AG09319 (cell line): ENCODE measurements around the gene TMEM80.
"Not testable (repeated sequence)": the region's sequence is repeated elsewhere in the genome, so short reads cannot be mapped to it uniquely, and the experiment has no call there.

Experiments used
- DNase-seq: peaks from one replicate; pipeline ENCODE4 v3.0.0-alpha.2; 2010; ENCODE audit warnings: low read depth; ENCODE audit errors: extremely low read depth
- TF ChIP-seq, protein P1 (sequence below): IDR thresholded peaks from 2 replicates; pipeline ENCODE4 v1.5.1; 2011; ENCODE audit warnings: low read depth, mild to moderate bottlenecking, inconsistent platforms, low read length, moderate library complexity

TMEM80 gene

DNA sequence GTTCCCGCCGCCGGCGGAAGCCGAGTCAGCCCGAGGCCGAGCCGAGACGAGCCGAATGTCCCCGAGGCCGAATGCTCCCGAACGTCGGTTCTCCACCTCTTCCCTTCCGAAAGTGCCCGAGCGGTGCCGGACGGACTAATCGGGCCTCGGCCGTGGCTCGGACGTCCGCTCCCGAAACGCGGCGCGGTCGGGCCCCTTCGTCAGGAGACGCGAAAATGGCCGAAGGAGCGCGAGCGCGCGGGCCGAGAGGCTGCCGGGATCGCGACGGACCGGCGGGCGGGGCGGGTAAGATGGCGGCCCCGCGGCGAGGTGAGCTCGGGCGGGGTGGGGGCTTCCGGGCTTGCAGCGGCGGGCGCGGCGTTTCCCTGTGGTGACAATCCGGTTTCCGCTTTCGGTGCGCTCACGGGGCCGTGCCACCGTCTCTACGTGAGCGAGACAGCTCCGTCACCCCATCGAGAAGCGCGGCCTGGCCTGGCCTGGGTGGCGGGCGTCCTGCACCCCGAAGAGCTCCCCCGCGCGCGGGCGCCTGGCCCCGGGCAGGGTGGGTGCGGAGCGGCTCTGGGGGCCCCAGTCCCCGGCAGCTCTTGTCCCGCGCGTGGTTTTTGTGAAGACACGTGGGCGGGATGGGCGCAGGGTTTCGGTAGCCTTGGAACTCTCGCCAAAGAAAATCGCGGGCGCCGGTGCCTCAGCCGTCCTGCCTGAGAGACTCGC lies at the start of gene TMEM80:
TSS of gene TMEM80 (plus strand) at position 279 of the 711 bp plus-strand sequence. CDS start at position 291, 12 bp downstream.
- peak; percentile 93 for DNase-seq
- TF ChIP-seq, protein P1, sequence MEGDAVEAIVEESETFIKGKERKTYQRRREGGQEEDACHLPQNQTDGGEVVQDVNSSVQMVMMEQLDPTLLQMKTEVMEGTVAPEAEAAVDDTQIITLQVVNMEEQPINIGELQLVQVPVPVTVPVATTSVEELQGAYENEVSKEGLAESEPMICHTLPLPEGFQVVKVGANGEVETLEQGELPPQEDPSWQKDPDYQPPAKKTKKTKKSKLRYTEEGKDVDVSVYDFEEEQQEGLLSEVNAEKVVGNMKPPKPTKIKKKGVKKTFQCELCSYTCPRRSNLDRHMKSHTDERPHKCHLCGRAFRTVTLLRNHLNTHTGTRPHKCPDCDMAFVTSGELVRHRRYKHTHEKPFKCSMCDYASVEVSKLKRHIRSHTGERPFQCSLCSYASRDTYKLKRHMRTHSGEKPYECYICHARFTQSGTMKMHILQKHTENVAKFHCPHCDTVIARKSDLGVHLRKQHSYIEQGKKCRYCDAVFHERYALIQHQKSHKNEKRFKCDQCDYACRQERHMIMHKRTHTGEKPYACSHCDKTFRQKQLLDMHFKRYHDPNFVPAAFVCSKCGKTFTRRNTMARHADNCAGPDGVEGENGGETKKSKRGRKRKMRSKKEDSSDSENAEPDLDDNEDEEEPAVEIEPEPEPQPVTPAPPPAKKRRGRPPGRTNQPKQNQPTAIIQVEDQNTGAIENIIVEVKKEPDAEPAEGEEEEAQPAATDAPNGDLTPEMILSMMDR = no peak

- TF ChIP-seq, protein P1 = no peak
- no peak for DNase-seq
These were observed 49.4 kb upstream of the TMEM80 start for GRCh38 chr11:646214-646613.

GRCh38 chr11:647672-648158 lies 47.9 kb upstream of the TMEM80 start:
- not testable (repeated sequence) for DNase-seq

GRCh38 chr11:650482-650881 lies 45.1 kb upstream of the TMEM80 start:
- TF ChIP-seq, protein P1 = no peak
- DNase-seq = no peak

DNA sequence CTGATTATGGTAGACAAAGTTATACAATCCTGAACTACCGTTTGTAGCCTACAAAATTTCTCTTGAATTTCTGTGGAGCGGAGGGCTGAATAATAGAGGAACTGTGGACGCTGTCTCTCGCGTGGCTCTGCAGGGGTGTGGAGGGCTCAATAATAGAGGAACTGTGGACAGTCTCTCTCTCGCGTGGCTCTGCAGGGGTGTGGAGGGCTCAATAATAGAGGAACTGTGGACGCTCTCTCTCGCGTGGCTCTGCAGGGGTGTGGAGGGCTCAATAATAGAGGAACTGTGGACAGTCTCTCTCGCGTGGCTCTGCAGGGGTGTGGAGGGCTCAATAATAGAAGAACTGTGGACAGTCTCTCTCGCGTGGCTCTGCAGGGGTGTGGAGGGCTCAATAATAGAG lies 42.5 kb upstream of the TMEM80 start:
- DNase-seq = not testable (repeated sequence)

DNA sequence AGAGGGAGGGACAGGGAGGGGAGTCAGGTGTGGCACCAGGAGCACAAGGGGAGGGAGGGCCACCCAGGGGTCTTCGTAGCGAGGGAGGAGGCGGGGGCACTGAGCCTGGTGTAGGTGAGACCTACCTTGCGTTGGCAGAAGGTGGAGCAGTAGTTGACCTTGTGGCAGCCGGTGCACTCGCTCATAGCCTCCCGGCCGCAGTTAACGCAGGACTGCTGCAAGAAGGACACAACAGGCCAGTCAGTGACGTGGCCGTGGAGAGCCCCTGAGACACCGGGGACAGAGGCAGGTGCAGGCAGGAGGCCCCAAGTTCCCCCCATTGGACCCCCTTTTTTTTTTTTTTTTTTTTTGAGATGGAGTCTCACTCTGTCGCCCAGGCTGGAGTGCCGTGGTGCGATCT lies 41.8 kb upstream of the TMEM80 start:
- TF ChIP-seq, protein P1 = no peak

DNA sequence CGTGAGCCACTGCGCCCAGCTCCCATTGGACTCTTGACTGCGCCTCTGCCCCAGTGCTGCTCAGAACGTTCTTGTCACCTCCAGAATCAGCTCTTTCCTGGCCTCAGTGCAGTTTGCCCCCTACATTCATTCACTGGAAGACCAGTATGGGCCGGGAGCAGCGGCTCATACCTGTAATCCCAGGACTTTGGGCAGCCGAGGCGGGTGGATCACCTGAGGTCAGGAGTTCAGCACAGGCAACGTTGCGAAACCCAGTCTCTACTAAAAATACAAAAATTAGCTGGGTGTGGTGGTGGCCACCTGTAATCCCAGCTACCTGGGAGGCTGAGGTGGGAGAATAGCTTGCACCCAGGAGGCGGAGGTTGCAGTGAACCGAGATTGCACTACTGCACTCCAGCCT lies 41.2 kb upstream of the TMEM80 start:
- not testable (repeated sequence) for DNase-seq

More for the DNA sequence above, 41.8 kb upstream of the TMEM80 start:
- no peak for DNase-seq

DNA sequence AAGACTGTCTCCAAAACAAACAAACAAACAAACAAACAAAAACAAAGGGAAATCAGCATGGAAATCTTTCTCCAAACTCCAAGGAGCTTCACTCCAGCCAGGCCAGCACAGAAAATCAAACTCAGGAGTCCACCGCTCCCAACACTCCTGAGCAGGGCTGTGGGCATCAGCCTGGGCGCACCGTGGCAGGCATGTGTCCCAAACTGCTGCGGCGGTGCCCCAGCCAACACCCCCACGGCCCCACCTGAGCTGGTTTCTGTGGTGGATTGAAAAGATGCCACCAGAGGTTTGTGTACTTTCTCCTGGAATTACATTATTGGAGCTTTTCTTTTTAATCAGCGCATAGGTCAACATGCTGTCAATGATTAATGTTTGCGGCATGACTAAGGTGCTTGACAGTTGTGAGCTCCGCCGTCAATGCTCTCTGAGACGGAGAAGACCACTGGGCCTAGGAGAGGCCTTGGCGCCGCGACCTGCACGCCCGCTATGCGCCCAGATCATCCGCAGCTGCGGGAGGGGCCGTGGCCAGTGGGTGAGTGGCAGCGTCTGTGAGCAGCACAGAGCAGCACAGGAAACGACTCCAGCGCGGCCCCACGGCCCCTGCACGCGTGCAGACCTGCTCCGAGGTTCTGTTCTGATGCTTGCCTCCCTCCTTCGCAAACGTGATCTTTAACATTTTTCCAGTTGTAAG lies 40.4 kb upstream of the TMEM80 start:
- DNase-seq = no peak
- TF ChIP-seq, protein P1 = no peak

GRCh38 chr11:656426-656825 lies 39.2 kb upstream of the TMEM80 start:
- DNase-seq = no peak
- TF ChIP-seq, protein P1 = no peak
